Measurements from ENCODE around the gene SSUH2.
"Not testable (repeated sequence)": the region's sequence is repeated elsewhere in the genome, so short reads cannot be mapped to it uniquely, and the experiment has no call there.

Gene SSUH2, protein sequence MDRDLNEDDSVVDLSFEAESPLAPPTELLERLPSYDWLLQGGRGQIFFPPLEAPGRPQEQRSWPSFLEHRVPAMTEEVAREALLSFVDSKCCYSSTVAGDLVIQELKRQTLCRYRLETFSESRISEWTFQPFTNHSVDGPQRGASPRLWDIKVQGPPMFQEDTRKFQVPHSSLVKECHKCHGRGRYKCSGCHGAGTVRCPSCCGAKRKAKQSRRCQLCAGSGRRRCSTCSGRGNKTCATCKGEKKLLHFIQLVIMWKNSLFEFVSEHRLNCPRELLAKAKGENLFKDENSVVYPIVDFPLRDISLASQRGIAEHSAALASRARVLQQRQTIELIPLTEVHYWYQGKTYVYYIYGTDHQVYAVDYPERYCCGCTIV

DNA sequence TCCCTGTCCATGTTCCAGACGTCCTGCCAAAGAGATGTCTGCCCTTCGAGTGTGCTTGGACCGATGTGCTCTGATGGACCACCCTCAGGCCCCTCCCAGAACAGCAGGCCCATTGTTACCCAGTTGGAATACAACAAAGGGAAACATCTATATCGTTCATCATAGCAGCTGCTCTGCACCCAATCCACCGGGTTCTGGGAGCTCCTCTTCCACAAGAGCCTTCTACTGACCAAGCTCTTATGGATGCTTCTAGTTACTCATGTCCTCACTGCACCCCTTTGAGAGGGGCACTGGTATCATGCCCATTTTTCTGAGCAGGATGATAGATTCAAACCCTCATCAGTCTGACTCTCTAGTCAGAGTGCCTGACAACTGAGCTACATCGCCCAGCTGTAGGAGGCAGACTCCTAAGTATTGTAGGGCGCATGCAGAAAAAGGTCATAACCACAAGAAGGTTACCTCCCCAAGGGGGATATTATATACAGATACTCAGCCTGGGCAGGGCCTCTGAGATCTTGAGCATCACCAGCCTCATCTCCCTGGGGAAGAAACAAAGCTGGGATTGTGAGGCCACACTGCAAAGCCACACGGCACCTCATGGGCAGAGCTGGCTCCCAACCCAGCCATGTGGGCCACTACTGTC, at the start of gene SSUH2:
Gene SSUH2 (minus strand): TSS at position 51 of the 643 bp plus-strand sequence. CDS start 40 bp downstream, at position 11.
- Histone ChIP-seq H3K36me3 (ENCODE audit: control insufficient read depth, insufficient read depth, low read length) (no peaks in the 10 kb centered on the region), H3K4me3 (replicated peaks; ENCODE audit: low read depth, low read length) (no peak within 1 kb of the TSS)

DNA sequence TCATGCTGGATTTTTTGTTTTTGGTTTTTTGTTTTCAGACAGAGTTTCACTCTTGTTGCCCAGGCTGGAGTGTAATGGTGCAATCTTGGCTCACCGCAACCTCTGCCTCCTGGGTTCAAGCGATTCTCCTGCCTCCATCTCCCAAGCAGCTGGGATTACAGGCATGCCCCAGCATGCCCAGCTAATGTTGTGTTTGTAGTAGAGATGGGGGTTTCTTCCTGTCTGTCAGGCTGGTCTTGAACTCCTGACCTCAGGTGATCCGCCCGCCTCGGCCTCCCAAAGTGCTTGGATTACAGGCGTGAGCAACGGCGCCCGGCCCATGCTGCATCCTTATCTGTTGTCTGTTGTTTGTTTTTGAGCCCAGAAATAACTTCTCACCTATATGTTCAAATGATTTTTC, 46.7 kb upstream of the SSUH2 start:
- not testable (repeated sequence) for H3K27me3 ChIP-seq (replicated peaks; ENCODE audit: control insufficient read depth, insufficient read depth, low read length); H3K4me3 ChIP-seq (replicated peaks; ENCODE audit: low read depth, low read length); DNase-seq (ENCODE audit: extremely low read depth, insufficient read length); H3K36me3 ChIP-seq (ENCODE audit: control insufficient read depth, insufficient read depth, low read length)

More for the DNA sequence above, at the start of gene SSUH2:
- TF ChIP-seq, protein P1, sequence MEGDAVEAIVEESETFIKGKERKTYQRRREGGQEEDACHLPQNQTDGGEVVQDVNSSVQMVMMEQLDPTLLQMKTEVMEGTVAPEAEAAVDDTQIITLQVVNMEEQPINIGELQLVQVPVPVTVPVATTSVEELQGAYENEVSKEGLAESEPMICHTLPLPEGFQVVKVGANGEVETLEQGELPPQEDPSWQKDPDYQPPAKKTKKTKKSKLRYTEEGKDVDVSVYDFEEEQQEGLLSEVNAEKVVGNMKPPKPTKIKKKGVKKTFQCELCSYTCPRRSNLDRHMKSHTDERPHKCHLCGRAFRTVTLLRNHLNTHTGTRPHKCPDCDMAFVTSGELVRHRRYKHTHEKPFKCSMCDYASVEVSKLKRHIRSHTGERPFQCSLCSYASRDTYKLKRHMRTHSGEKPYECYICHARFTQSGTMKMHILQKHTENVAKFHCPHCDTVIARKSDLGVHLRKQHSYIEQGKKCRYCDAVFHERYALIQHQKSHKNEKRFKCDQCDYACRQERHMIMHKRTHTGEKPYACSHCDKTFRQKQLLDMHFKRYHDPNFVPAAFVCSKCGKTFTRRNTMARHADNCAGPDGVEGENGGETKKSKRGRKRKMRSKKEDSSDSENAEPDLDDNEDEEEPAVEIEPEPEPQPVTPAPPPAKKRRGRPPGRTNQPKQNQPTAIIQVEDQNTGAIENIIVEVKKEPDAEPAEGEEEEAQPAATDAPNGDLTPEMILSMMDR (IDR thresholded peaks at IDR 0.05; ENCODE audit: insufficient read depth, low read length, poor library complexity, severe bottlenecking): no peak
- no peak for DNase-seq (ENCODE audit: extremely low read depth, insufficient read length)
- H3K27me3 ChIP-seq (replicated peaks; ENCODE audit: control insufficient read depth, insufficient read depth, low read length): peaks cover 3% of the 10 kb centered on the region

GRCh38 chr3:8684992-8685391, 40.4 kb upstream of the SSUH2 start:
- not testable (repeated sequence) for H3K36me3 ChIP-seq (ENCODE audit: control insufficient read depth, insufficient read depth, low read length); DNase-seq (ENCODE audit: extremely low read depth, insufficient read length); H3K27me3 ChIP-seq (replicated peaks; ENCODE audit: control insufficient read depth, insufficient read depth, low read length); H3K4me3 ChIP-seq (replicated peaks; ENCODE audit: low read depth, low read length)

DNA sequence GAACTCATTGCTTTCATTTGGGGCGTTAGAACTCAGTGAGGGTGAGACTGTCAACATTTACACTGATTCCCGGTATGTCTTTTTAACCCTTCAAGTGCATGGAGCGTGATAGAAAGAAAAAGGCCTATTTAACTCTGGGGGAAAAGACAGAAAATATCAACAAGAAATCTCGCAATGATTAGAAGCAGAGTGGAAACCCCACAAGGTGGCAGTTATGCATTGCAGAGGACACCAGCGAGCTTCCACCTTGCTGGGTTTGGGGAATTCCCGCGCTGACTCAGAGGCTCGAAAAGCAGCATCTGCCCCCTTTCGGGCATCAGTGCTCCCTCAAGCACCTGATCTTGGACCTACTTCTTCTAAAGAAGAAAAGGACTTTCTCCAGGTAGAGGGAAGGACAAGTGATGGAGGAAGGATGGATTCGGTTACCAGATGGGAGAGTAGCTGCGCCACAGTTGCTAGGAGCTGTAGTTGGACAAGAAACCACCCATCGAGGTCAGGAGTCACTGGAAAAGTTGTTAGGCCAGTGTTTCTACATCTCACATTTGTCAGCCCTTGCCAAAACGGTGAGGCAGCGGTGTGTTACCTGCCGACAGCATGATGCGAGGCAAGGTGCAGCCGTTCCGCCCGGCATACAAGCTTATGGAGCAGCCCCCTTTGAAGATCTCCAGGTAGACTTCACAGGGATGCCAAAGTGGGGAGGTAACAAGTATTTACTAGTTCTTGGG, 38.4 kb upstream of the SSUH2 start:
- H3K36me3 ChIP-seq (ENCODE audit: control insufficient read depth, insufficient read depth, low read length); DNase-seq (ENCODE audit: extremely low read depth, insufficient read length); H3K4me3 ChIP-seq (replicated peaks; ENCODE audit: low read depth, low read length); H3K27me3 ChIP-seq (replicated peaks; ENCODE audit: control insufficient read depth, insufficient read depth, low read length): not testable (repeated sequence)
- TF ChIP-seq, protein P1 (IDR thresholded peaks at IDR 0.05; ENCODE audit: insufficient read depth, low read length, poor library complexity, severe bottlenecking): peak; percentile 36

DNA sequence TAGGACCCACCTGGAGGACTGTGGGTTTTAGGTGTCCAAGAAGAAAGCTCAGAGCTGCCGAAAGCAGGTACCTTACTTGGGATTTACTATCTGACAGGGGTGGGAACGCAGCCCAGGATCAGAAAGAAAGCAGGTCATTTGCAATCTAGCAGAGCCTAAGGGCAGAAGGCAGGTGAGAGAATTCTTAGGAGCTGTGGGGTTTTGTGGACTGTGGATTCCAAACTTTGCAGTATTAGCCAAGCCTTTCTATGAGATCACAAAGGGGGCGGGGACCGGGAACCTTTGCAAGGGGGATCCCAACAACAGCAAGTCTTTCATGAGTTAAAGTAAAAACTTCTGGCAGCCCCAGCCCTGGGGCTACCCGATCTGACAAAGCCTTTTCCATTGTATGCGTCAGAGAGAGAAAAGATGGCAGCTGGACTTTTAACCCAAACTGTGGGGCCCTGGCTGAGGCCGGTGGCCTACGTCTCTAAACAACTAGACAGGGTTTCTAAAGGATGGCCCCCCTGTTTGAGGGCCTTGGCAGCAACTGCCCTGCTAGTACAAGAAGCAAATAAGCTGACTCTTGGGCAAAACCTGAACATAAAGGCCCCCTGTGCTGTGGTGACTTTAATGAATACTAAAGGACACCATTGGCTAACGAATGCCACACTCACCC, 37.4 kb upstream of the SSUH2 start:
- DNase-seq (ENCODE audit: extremely low read depth, insufficient read length); H3K4me3 ChIP-seq (replicated peaks; ENCODE audit: low read depth, low read length); H3K36me3 ChIP-seq (ENCODE audit: control insufficient read depth, insufficient read depth, low read length): not testable (repeated sequence)

GRCh38 chr3:8681349-8681748, 36.8 kb upstream of the SSUH2 start:
- DNase-seq (ENCODE audit: extremely low read depth, insufficient read length): no peak
- no peak overlapping the region for H3K4me3 ChIP-seq (replicated peaks; ENCODE audit: low read depth, low read length)
- TF ChIP-seq, protein P1 (IDR thresholded peaks at IDR 0.05; ENCODE audit: insufficient read depth, low read length, poor library complexity, severe bottlenecking): no peak
- no peaks in the 10 kb centered on the region for H3K36me3 ChIP-seq (ENCODE audit: control insufficient read depth, insufficient read depth, low read length)
- H3K27me3 ChIP-seq (replicated peaks; ENCODE audit: control insufficient read depth, insufficient read depth, low read length): no peaks in the 10 kb centered on the region

More for the DNA sequence above, 37.4 kb upstream of the SSUH2 start:
- H3K27me3 ChIP-seq (replicated peaks; ENCODE audit: control insufficient read depth, insufficient read depth, low read length): not testable (repeated sequence)

DNA sequence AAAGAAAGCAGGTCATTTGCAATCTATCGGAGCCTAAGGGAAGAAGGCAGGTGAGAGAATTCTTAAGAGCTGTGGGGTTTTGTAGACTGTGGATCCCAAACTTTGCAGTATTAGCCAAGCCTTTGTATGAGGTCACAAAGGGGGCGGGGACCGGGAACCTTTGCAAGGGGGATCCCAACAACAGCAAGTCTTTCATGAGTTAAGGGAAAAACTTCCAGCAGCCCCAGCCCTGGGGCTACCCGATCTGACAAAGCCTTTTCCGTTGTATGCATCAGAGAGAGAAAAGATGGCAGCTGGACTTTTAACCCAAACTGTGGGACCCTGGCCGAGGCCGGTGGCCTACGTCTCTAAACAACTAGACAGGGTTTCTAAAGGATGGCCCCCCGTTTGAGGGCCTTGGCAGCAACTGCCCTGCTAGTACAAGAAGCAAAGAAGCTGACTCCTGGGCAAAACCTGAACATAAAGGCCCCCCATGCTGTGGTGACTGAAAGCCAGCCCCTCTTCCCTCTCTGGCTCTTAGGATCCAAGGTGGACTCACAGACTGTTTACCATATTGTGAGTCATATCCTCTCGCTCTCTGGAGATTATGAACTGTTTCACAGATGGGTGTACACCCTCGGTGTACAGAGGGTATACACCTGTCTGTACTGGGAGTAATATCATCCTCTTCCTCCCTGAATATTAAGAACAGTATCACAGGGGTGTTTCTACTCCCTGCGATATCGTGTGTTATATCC, 35.4 kb upstream of the SSUH2 start:
- H3K27me3 ChIP-seq (replicated peaks; ENCODE audit: control insufficient read depth, insufficient read depth, low read length); H3K36me3 ChIP-seq (ENCODE audit: control insufficient read depth, insufficient read depth, low read length); H3K4me3 ChIP-seq (replicated peaks; ENCODE audit: low read depth, low read length); DNase-seq (ENCODE audit: extremely low read depth, insufficient read length): not testable (repeated sequence)
